Nephron progenitor cell (in vitro differentiated cells): ENCODE results near the gene TACR2.
A peak's percentile ranks its signal among the peaks of the same experiment; 100 is the strongest.

Experiments
- DNase-seq: peaks from one replicate; pipeline ENCODE4 v3.0.0; 2021
- H3K27ac Mint-ChIP-seq: 2 replicates; pipeline ENCODE4 v1.8.0; 2021; ENCODE audit warnings: mild to moderate bottlenecking, moderate library complexity, mixed read lengths
- H3K27me3 Mint-ChIP-seq: 2 replicates; pipeline ENCODE4 v1.8.0; 2021; ENCODE audit warnings: mild to moderate bottlenecking, low read depth, mixed read lengths; ENCODE audit not compliant: poor library complexity
- H3K36me3 Mint-ChIP-seq: 2 replicates; pipeline ENCODE4 v1.8.0; 2021; ENCODE audit warnings: low read depth, mixed read lengths
- H3K4me1 Mint-ChIP-seq: 2 replicates; pipeline ENCODE4 v1.8.0; 2021; ENCODE audit warnings: mixed read lengths
- H3K4me3 Mint-ChIP-seq: 2 replicates; pipeline ENCODE4 v1.8.0; 2021; ENCODE audit warnings: mild to moderate bottlenecking, moderate library complexity, mixed read lengths
- H3K9me3 Mint-ChIP-seq: 2 replicates; pipeline ENCODE4 v1.8.0; 2021; ENCODE audit warnings: mild to moderate bottlenecking, moderate library complexity, mixed read lengths
- TF ChIP-seq, protein P1 (sequence below): fragments of 200-600 bp; sonication (generic); IDR thresholded peaks from 2 replicates; pipeline ENCODE4 v1.5.0; 2021; ENCODE audit warnings: antibody characterized with exemption

The TACR2 gene

DNA sequence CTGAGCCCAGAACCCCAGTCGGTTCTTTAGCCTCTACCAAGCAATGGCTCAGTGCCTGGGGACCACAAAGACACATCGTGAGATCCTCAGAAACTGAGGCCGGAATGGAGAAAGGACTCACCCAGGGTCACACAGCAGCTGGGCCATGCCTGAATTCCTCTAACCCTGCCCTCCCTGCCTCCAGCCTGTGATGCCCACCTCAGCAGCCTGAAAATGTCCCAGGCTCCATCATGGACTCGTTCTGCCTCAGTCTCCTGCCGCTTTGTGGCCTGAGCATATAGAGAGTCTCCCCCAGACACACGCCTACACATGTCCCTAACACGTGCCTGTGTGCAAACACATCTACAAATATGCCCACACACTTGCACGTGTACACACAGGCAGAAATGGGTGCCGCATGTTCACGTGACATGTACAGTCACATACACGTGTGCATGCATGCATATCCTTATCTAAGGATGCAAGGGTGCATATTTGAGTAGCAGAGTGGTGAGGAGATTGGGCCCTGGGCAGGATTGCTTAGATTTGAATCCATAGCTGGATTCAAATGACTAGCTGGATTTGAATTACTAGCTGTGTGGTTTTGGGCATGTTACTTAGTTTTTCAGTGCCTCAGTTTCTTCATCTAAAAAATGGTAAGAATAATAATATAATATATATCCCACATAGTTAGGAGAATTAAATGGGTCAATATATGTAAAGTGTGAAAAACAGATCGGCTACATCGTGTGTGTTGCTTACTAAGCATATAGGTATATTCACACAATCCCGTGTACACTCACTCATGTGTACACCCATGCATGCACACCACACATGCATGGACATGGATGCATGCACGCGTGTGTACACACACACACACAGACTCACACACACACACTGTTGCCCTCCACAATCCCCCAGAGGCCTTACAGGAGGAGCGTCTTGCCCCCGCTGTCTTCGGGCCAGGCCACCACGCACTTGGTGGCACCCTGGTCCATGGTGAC is 2.4 kb downstream of the TACR2 start:
- Mint-ChIP-seq H3K4me1 (peaks cover 24% of the 10 kb centered on the region), H3K4me3 (no peak overlapping the region), H3K9me3 (no peaks in the 10 kb centered on the region), H3K27me3 (peaks cover 14% of the 10 kb centered on the region), H3K27ac (no peak overlapping the region), H3K36me3 (no peaks in the 10 kb centered on the region)
- no peak for DNase-seq
- TF ChIP-seq, protein P1, sequence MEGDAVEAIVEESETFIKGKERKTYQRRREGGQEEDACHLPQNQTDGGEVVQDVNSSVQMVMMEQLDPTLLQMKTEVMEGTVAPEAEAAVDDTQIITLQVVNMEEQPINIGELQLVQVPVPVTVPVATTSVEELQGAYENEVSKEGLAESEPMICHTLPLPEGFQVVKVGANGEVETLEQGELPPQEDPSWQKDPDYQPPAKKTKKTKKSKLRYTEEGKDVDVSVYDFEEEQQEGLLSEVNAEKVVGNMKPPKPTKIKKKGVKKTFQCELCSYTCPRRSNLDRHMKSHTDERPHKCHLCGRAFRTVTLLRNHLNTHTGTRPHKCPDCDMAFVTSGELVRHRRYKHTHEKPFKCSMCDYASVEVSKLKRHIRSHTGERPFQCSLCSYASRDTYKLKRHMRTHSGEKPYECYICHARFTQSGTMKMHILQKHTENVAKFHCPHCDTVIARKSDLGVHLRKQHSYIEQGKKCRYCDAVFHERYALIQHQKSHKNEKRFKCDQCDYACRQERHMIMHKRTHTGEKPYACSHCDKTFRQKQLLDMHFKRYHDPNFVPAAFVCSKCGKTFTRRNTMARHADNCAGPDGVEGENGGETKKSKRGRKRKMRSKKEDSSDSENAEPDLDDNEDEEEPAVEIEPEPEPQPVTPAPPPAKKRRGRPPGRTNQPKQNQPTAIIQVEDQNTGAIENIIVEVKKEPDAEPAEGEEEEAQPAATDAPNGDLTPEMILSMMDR: no peak

DNA sequence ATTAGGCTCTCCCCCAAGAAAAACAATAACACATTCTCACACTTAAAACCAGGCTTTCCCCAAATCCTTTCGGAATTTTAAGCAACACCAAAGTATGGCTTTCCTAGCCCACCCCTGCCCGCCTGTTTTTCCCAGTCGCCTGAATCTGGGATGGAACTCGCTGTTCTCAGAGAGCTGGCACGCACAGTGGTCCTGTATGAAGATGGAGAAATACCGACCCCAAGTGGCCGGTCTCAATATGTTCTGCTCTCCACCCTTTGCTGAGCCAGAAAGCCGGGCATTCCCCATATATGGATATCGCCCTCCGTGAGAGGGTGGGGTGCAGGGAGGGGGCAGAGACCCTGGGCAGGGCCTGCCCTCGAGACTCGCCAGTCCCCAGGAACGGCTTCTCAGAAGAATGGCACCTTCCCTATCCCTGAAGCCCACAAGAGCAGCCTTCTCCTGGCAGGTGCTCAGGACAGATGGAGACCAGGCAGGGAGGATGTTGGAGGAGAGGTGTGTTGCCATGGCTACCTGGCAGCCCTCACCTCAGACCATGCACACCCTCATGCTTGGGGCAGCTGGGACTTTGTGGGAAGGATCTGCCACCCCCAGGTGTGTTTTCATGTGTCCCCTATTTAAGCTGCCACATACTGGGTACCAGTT is 3.4 kb downstream of the TACR2 start:
- H3K9me3 Mint-ChIP-seq: no peaks in the 10 kb centered on the region
- peak; percentile 58 for DNase-seq
- H3K27me3 Mint-ChIP-seq: peaks cover 13% of the 10 kb centered on the region
- H3K36me3 Mint-ChIP-seq: no peaks in the 10 kb centered on the region
- TF ChIP-seq, protein P1: peak; percentile 64
- H3K4me1 Mint-ChIP-seq: peaks cover 26% of the 10 kb centered on the region
- no peak overlapping the region for H3K4me3 Mint-ChIP-seq
- H3K27ac Mint-ChIP-seq: no peak overlapping the region

DNA sequence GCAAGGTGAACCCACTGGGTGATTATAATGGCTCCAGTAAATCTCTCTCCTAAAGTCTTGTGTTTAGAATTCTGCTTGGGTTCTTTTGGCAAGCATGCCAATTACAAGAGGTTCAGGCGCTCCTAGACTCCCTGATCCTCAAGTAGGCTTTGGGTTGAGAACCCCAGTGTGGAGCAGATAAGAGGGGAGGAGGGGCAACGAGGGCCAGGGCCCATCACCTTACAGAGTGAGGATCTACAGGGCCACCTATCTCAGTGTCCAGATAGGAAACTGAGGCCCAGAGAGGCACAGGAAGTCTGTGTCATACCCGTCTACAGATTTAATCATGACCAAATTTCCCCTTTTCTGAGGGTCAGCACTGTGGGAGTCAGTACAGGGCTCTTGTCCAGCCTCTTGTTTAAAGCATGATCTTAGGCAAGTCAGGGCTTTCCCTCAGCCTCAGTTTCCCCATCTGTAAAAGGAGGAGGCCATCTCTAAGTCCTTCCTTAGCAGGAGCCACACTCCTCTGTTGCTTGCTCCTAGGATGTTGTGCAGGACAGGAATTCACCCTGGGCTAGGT is 4.4 kb downstream of the TACR2 start:
- peaks cover 18% of the 10 kb centered on the region for H3K27me3 Mint-ChIP-seq
- peaks cover 26% of the 10 kb centered on the region for H3K4me1 Mint-ChIP-seq
- no peak for DNase-seq
- no peaks in the 10 kb centered on the region for H3K9me3 Mint-ChIP-seq
- no peaks in the 10 kb centered on the region for H3K36me3 Mint-ChIP-seq
- TF ChIP-seq, protein P1: no peak
- H3K4me3 Mint-ChIP-seq: no peak overlapping the region
- H3K27ac Mint-ChIP-seq: no peak overlapping the region

DNA sequence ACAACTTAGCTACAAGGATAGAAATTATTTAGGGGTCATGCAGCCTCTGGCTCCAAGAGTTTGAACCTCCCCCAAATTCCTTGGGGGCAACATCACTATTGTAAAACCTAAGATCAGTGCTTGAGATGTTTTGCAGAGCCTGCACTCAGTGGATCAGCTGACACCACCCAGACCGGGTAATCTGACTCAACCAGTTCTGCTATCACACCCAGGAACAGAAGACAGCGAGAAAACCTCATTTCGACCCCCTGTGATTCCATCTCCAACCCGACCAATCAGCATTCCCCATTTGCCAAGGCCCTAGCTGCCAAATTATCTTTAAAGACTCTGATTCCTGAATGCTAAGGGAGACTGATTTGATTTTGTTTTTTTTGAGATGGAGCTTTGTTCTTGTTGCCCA is 5.2 kb downstream of the TACR2 start:
- H3K36me3 Mint-ChIP-seq: no peaks in the 10 kb centered on the region
- peaks cover 27% of the 10 kb centered on the region for H3K4me1 Mint-ChIP-seq
- TF ChIP-seq, protein P1: no peak
- H3K9me3 Mint-ChIP-seq: no peaks in the 10 kb centered on the region
- no peak overlapping the region for H3K4me3 Mint-ChIP-seq
- no peak for DNase-seq
- no peak overlapping the region for H3K27ac Mint-ChIP-seq
- H3K27me3 Mint-ChIP-seq: peaks cover 20% of the 10 kb centered on the region

DNA sequence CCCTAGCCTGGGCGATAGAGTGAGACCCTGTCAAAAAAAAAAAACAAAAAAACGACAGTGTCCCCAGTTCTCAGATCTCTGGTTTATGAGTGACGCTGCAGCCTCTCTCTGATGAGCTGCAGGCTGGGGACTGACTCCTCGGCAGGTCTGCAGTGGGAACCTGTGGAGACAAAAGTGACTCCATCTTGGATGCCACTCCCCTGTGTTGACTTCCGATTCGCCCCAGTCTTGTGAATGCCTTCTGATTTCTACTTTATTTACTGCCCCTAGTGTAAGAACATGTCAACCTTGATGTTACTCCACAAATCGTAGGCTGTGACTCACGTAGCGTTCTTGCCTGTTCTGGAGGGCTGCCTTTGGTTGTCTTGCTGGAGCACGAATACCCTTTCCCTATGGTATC is 6.2 kb downstream of the TACR2 start:
- TF ChIP-seq, protein P1: no peak
- no peak overlapping the region for H3K4me3 Mint-ChIP-seq
- no peak overlapping the region for H3K27ac Mint-ChIP-seq
- H3K27me3 Mint-ChIP-seq: peaks cover 20% of the 10 kb centered on the region
- no peaks in the 10 kb centered on the region for H3K36me3 Mint-ChIP-seq
- H3K9me3 Mint-ChIP-seq: no peaks in the 10 kb centered on the region
- peaks cover 32% of the 10 kb centered on the region for H3K4me1 Mint-ChIP-seq
- DNase-seq: no peak
